ENCODE data around the gene AK3.

The AK3 gene

DNA sequence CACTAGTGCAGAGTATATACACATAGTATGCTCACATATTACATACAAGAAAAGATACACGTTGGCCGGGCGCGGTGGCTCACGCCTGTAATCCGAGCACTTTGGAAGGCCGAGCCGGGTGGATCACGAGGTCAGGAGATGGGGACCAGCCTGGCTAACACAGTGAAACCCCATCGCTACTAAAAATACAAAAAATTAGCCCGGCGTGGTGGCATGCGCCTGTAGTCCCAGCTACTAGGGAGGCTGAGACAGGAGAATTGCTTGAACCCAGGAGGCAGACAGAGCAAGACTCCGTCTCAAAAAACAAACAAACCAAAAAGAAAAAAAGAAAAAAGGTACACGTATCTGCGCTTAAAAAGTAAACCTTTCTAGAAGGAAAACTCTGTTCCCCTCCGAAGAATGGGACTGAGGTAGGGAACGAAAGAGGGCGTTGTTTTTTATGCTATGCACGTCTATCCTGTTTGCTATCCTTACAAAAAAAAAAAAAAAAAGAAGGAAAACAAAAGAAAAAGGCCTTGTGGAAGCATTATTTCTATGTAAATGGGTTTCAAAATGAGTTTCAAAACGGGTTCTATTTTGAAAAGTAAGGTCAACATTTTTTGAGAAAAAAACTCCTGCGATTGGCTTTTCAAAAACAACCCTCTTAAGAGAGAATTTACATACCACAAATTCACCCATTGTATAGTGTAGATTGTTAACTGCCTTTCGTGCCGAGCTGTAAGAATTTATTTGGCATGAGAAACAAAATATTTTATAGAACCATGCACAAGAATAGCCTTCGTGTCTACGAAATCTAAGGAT is 1.2 kb downstream of the AK3 start:
- peak overlapping the region; percentile 96 for H3K4me3 ChIP-seq (ENCODE audit: low read depth, low read length)
- TF ChIP-seq, protein P1, sequence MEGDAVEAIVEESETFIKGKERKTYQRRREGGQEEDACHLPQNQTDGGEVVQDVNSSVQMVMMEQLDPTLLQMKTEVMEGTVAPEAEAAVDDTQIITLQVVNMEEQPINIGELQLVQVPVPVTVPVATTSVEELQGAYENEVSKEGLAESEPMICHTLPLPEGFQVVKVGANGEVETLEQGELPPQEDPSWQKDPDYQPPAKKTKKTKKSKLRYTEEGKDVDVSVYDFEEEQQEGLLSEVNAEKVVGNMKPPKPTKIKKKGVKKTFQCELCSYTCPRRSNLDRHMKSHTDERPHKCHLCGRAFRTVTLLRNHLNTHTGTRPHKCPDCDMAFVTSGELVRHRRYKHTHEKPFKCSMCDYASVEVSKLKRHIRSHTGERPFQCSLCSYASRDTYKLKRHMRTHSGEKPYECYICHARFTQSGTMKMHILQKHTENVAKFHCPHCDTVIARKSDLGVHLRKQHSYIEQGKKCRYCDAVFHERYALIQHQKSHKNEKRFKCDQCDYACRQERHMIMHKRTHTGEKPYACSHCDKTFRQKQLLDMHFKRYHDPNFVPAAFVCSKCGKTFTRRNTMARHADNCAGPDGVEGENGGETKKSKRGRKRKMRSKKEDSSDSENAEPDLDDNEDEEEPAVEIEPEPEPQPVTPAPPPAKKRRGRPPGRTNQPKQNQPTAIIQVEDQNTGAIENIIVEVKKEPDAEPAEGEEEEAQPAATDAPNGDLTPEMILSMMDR (IDR thresholded peaks at IDR 0.05; ENCODE audit: borderline replicate concordance, insufficient read depth, low read depth, low read length), result no peak

DNA sequence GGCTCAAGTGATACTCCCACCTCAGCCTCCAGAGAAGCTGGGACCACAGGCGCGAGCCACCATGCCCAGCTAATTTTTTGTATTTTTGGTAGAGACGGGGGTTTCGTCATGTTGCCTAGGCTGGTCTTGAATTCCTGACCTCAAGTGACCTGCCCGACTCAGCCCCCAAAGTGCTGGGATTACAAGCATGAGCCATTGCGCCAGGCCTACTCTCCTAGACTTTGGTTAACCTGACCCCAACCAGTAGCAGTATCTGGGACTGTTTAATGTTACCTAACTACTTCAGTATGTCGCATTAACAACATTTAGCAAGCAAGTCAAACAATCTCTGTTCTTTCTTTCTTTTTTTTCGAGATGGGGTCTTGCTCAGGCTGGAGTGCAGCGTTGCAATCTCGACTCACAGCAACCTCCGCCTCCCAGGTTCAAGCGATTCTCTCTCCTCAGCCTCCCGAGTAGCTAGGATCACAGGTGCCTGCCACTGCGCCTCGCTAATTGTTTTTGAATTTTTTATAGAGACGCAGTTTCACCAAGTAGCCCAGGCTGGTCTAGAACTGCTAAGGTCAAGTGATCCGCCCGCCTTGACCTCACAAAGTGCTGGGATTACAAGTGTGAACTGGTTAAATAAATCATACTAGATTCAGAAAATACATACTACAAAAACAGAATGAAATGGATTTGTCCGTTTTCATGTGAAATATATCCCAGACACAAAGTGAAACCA is 2.0 kb downstream of the AK3 start:
- TF ChIP-seq, protein P1 (IDR thresholded peaks at IDR 0.05; ENCODE audit: borderline replicate concordance, insufficient read depth, low read depth, low read length), result no peak
- H3K4me3 ChIP-seq (ENCODE audit: low read depth, low read length), result peak overlapping the region; percentile 96

DNA sequence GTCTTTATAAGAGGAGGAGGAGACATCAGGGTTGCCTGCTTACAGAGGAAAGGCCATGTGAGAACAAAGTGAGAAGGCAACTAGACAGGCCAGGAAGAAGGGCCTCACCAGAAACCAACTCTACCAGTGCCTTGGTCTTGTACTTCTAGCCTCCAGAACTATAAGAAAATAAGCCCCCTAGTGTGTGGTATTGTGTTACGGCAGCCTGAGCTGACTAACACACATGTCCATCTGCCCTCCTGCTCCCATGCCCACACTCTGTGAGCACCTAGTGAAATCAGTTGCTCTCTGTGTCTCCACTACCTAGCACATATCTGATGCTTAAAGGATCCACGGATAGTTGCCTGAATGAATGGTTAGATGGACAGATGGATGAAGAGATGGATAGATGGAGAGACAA is 6.9 kb downstream of the AK3 start:
- TF ChIP-seq, protein P1 (IDR thresholded peaks at IDR 0.05; ENCODE audit: borderline replicate concordance, insufficient read depth, low read depth, low read length), result no peak
- no peak overlapping the region for H3K4me3 ChIP-seq (ENCODE audit: low read depth, low read length)

DNA sequence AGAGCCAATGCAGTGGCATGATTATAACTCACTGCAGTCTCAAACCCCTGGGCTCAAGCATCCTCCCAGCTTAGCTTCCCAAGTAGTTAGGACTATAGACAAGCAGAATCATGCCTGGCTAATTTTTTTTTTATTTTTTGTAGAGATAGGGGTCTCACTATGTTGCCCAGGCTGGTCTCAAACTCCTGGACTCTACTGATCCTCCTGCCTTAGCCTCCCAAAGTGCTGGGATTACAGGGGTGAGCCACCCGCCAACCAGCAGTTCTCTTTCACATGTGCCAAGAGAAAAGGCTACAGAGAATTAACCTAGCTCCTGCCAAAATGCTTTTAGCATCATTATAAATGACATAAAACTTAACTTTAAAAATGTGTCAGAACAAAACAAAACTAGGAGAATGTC is 8.1 kb downstream of the AK3 start:
- TF ChIP-seq, protein P1 (IDR thresholded peaks at IDR 0.05; ENCODE audit: borderline replicate concordance, insufficient read depth, low read depth, low read length), result no peak
- H3K4me3 ChIP-seq (ENCODE audit: low read depth, low read length), result no peak overlapping the region

DNA sequence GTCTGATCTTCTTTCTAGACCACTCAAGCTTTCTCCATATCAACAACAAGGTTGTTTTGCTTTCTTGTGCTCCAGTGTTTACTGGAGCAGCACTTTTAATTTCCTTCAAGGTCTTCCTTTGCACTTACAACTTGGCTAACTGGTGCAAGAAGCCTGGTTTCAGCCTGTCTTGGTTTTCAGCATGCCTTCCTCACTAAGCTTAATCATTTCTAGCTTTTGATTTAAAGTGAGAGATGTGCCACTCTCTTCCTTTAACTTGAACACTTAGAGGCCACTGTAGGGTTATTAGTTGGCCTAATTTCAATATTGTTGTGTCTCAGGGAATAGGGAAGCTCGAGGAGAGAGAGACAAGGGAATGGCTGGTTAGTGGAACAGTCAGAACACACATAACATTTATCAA is 13.4 kb downstream of the AK3 start:
- H3K4me3 ChIP-seq (ENCODE audit: low read depth, low read length), result no peak overlapping the region
- TF ChIP-seq, protein P1 (IDR thresholded peaks at IDR 0.05; ENCODE audit: borderline replicate concordance, insufficient read depth, low read depth, low read length), result no peak

DNA sequence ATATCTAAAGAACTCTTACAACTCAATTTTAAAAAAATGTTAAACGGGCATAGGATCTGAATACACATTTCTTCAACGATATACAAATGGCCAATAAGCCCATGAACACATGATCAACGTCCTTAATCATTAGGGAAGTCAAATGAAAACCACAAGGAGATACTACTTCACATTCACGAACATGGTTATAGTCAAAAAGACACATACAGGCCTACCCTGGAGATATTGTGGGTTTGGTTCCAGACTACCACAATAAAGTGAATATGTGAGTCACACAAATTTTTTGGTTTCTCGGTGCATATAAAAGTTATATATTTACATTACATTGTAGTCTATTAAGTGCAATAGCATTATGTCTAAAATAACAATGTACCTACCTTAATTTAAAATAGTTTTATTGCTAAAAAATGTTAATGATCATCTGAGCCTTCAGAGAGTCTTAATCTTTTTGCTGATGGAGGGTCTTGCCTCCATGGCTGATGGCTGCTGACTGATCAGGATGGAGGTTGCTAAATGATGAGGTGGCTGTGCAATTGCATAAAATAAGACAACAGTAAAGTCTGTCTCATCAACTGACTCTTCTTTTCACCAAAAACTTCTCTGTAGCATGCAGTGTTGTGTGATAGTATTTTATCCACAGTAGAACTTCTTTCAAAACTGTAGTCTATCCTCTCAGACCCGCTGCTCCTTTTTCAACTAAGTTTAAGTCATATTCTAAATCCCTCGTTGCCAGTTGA is 15.1 kb downstream of the AK3 start:
- no peak overlapping the region for H3K4me3 ChIP-seq (ENCODE audit: low read depth, low read length)
- TF ChIP-seq, protein P1 (IDR thresholded peaks at IDR 0.05; ENCODE audit: borderline replicate concordance, insufficient read depth, low read depth, low read length), result no peak

Data from GM12875 (cell line).